GM19372 (cell line): ENCODE measurements around the gene AURKAIP1.
A peak's percentile ranks its signal among the peaks of the same experiment; 100 is the strongest.
"Not testable (repeated sequence)": the region's sequence is repeated elsewhere in the genome, so short reads cannot be mapped to it uniquely, and the experiment has no call there.

ENCODE experiments used
- ATAC-seq: cut with Tn5 transposase; IDR thresholded peaks from one replicate; pipeline ENCODE4 v1.9.1; 2021; ENCODE audit warnings: mild to moderate bottlenecking, low read depth, moderate library complexity; ENCODE audit not compliant: unreplicated experiment

The AURKAIP1 gene

GRCh38 chr1:1388078-1388472, 13.1 kb upstream of the AURKAIP1 start:
- ATAC-seq, result no peak

GRCh38 chr1:1387098-1388077, 12.4 kb upstream of the AURKAIP1 start:
- no peak for ATAC-seq

DNA sequence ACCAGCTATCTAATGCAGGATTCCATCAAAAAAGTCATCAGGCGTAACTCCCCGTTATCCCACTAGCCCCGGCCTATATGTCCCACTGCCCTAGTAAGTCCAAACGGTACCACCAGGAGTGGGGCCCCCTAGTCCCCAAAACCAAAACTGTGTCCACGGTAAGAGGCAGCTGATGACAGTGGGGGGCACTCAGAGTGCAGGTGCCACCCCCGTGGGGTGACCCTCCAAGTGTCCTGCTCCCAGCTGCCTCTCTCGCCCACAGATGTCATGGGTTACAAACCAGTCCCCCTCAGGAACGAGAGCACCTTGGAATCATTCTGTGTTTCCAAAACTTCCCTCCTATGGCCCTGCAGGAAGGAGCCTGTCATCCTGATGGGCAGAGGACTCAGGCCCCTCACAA, 10.9 kb upstream of the AURKAIP1 start:
- no peak for ATAC-seq

- ATAC-seq, result not testable (repeated sequence)
Observed at GRCh38 chr1:1385339-1385738, 10.3 kb upstream of the AURKAIP1 start.

GRCh38 chr1:1381294-1381693, 6.3 kb upstream of the AURKAIP1 start:
- no peak for ATAC-seq

GRCh38 chr1:1380860-1381259, 5.9 kb upstream of the AURKAIP1 start:
- no peak for ATAC-seq

- no peak for ATAC-seq
Observed at GRCh38 chr1:1377540-1378205, 2.7 kb upstream of the AURKAIP1 start.

DNA sequence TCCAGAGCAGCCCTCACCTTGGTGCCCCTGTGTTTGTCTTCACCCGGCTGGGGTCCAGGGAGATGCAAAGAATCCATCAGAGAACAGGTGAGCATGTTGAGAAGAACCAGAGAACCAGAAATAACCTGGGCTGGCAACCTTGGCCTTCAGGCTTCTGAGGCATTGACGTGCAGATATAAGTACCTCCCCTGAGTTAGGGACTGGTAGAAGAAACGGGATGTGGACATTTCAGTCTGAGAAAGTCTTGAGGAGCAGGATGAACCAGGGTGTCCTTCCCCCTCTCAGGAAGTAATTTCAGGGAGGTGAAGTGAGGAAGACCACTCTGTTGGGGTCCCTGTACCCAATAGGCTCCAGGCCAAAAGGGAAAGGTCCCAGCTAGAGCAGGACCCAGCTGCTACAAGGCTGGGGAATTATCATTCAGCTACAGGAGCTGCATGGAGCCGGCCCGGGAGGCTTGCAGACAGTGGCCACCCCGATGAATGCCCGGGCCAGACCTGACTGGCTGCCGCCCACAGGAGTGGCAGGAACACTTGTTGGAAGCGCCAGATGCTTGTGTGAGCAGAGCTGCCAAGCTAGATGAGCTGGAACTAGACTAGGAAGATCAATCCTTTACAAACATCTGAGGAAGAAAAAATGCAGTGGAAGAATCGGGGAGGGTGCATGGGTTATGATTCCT, 1.7 kb upstream of the AURKAIP1 start:
- no peak for ATAC-seq

- ATAC-seq, result peak; percentile 6
Observed at GRCh38 chr1:1374589-1374928, 448 bp downstream of the AURKAIP1 start.

DNA sequence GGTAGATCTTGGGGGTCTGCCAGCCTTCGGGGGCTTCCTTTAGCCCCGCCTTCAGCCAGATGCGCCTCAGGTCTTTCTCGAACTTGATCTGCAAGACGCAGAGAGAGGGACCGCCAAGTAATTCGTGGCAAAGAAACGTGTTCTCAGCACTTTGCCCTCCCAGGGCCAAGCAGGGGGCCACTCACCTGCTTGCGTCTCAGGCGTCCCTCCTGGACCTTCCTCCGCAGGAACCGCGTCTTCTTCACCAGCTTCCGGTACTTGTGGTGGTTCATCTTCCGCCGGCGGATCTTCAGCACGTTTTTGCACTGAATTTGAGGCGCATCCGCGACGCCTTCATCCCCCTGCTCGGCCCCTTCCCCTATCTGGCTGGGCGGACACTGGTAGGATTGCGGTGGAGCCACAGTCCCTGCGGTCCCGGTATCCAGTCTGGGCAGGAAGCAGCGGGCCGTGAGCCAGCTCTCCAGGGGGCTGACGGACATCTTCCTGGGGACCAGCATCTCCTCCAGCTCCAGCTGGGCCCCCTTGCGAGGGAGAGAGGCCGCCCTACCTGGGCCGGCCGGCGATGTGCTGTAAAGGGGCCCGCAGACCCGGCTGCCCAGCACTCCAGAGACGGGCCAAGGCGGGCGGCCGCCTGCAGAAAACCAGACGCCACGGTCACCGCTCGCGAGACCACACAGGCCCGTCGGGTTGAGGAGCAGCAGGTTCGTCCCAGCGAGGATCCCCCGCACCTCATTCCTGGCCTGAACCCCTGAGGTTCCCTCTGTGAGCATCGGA, 1.0 kb downstream of the AURKAIP1 start:
- no peak for ATAC-seq

DNA sequence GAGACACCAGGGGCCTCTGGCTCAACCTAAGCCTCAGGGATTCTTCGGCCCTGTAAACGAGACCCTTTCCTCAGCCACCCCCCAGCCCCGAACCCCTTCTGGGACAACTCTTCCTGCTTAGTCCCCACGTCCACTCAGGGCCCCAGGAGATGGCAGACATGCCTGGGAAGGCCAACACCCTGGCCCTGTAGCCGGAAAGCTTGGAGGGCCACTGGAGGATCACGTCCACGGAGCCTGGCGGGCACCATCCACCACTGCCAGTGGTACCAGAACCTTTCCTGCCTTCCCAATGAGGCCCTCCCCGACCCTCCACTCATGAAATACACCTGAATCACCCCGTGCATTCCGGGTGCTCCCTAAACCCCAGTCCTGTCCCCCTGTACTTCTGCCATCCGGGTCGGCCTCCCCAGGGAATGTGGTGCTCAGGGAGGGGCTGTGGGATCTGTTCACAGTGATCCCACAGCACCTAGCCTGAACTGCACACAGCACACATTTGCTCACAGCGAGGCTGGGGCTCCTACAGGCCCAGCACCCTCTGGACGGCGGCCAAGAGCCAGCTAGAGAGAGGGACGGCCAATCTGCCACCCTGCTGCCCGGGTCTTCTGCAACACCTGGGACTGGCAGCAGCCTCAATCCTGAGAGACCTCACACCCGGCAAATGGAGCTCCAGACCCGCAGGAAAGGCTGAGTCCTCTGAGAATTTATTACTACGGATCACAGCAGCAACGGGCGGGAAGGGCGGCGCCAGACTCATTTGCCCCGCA, 1.8 kb downstream of the AURKAIP1 start:
- ATAC-seq, result no peak

DNA sequence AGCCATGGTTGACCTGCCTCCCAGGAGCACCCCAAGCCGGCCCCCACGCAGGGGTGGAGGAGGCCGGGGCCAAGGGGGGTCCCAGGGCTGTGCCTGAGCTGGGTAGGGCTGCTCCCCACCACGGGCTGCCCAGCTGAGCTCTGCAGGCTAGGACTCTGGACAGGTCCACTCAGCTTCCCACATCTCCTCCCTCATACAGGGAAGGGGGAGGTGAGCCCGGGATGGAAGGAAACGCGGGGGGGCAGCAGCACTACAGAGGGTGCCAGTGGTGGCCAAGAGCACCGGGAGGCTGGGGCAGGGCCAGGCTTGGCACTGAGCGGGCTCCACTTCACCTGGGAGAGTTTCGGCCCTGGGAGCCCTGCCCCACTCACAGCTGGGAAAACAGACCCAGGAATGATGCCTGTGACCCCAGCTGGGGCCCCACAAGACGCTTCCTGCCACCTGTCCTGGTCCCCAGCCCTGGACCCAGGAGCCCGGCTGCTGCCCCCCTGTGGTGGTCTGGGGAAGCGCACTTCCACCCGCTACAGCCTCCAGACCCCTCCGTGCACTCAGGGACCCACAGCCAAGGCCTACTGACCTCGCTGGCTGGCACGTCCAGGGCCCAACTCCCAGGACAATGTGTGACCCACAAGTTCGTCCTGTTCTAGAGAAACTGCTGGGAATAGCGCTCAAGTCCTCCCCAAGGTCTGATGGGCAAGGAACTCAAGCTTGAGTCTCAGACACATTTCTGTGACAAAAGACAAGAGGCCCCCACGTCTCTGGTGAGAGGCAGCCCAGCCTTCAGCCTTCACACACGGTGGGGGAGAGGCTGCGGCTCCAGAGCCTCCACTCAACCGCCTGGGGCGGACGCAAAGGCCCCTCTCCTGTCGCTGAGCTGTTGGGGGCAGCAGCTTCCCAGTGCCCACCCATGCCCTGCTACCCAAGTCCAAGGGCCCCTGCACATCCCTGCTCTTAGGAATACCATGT, 3.0 kb downstream of the AURKAIP1 start:
- no peak for ATAC-seq

DNA sequence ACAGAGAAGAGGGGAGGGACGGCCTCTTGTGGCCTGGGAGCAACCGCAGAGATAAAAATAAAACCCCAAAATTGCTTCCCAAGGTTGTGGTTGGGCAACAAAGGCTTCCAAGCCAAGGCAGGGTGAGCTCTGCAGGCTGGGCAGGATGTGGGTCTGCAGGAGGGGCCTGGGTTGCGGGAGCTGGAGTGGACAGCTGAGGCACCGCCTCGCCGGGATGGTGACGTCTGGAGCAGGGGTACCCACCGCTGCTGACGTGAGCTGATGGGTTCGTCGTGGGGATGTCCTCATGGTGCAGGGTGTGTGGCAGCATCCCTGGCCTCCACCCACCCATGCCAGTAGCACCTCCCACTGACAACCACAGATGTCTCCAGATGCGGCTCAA, 3.7 kb downstream of the AURKAIP1 start:
- ATAC-seq, result no peak

GRCh38 chr1:1370771-1371300, 4.2 kb downstream of the AURKAIP1 start:
- no peak for ATAC-seq

- not testable (repeated sequence) for ATAC-seq
Observed at GRCh38 chr1:1370094-1370493, 4.9 kb downstream of the AURKAIP1 start.

- ATAC-seq, result no peak
Observed at GRCh38 chr1:1367315-1367714, 7.7 kb downstream of the AURKAIP1 start.

DNA sequence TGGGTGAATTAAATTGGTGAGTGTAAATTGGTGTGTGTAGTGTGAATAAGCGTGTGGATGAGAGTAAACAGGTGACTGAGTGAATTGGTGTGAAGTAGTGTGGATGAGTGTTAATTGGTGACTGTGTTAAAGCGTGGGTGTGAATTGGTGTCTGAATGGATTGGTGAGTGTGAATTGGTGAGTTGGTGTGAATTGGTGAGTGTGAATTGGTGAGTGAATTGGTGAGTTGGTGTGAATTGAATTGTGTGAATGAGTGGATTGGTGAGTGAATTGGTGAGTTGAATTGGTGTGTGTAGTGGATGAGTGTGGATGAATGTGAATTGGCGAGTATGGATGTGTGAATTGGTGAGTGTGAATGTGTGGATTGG, 8.3 kb downstream of the AURKAIP1 start:
- ATAC-seq, result no peak

- no peak for ATAC-seq
Observed at GRCh38 chr1:1365875-1366698, 8.9 kb downstream of the AURKAIP1 start.
